ENCODE data around the gene CCDC80.

Gene CCDC80, protein sequence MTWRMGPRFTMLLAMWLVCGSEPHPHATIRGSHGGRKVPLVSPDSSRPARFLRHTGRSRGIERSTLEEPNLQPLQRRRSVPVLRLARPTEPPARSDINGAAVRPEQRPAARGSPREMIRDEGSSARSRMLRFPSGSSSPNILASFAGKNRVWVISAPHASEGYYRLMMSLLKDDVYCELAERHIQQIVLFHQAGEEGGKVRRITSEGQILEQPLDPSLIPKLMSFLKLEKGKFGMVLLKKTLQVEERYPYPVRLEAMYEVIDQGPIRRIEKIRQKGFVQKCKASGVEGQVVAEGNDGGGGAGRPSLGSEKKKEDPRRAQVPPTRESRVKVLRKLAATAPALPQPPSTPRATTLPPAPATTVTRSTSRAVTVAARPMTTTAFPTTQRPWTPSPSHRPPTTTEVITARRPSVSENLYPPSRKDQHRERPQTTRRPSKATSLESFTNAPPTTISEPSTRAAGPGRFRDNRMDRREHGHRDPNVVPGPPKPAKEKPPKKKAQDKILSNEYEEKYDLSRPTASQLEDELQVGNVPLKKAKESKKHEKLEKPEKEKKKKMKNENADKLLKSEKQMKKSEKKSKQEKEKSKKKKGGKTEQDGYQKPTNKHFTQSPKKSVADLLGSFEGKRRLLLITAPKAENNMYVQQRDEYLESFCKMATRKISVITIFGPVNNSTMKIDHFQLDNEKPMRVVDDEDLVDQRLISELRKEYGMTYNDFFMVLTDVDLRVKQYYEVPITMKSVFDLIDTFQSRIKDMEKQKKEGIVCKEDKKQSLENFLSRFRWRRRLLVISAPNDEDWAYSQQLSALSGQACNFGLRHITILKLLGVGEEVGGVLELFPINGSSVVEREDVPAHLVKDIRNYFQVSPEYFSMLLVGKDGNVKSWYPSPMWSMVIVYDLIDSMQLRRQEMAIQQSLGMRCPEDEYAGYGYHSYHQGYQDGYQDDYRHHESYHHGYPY

DNA sequence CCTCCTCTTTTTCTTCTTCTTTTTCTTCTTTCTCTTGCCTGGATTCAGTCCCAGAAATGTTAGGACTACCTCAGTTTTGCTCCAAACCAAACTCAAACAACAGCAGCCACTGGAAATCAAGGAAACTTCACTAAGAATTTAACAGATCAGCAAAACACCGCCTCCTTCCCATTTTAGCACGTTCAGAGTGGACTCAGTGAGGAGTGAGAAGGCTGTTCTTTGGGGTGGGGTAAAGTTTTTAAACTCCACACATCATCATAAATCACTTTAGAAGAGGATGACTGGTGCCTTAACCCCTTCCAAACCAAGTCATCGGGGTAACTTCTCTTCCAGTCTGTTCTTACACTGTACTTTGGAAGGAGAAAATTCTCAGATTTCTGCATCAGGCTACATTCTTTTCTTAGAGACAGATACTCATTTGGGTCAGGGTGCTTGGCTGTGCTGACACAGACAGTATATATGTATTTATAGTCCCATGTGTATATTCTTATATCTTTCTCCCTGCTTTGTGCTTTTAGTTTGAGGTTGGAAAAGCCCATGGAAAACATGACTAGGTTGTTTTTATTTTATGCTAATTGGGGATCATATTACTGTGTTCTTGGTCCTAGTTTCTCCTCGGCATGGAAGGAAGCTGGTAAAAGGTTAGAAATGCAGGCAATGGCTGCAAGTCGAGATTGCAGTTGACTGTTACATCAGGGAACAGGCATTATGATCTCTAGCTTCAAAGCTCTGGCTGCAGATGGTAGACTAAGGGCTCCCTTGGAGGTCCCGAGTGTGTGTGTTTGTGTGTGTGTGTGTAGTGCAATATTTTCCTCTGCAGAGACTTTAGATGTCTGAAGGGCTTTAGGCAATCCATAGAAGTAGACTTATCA lies at the start of gene CCDC80:
CCDC80 (minus strand) TSS at position 214 of the 872 bp plus-strand sequence. CDS start 1,238 bp downstream, outside the sequence.
- no peak for DNase-seq

GRCh38 chr3:112689989-112690388 lies 49.0 kb upstream of the CCDC80 start:
- no peak for DNase-seq

DNA sequence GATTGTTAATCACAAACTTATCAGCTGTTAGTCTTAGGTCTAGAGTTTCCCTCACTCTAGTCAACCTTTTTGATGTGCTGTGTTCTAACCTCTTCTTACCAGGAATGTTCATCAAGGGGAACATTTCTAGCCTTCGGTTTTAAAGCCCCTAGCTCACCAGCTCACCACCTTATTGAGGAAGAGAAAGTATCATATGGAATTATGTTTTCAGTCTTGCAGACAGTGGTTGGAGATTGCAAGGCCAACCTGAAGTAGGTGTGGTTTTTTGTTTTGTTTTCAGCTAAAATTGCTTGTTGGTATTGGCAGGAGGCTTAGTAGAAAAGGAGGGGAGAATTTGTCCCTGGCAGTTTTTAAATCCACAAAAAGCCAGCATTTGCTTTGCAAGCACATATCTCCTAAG lies 48.4 kb upstream of the CCDC80 start:
- no peak for DNase-seq

DNA sequence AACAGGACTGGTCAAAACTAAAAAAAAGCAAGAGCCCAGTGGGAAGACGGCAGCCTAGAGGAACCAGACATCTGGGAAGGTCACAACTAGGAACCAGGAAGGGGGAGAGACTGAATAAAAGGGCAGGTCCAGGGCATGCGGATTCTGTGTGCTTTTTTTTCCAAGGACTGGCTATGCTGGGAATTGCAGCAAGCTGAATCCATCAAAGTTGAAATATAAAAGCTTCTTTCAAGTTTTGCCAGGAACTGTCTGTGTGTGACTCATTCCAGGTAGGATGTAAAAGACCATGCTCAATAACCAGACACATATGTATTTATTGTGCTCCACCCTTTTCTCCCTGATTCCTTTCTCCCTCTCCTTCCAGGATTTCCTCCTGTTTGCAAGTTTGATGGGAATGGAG lies 47.9 kb upstream of the CCDC80 start:
- no peak for DNase-seq

- DNase-seq = no peak
These were observed 47.3 kb upstream of the CCDC80 start for GRCh38 chr3:112688085-112688769.

- no peak for DNase-seq
These were observed 46.7 kb upstream of the CCDC80 start for GRCh38 chr3:112687616-112688015.

DNA sequence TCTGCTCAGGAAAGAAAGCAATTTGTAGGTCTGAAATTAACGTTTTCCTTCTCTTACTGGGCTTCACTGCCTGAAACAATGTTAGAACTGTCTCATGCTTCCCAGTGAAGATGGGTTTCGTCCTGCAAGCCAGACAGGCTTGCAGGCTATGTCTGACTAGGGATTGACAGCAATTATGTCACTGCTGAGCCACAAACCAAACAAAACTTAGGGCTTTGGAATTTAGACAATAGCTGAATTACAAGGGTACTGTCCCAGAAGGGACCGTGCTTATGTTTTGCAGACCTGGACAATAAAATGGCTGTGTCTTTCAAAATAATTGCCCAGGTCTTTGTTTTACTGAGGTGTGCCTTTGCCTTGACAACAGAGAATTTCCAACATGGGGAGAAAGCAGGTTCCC lies 46.3 kb upstream of the CCDC80 start:
- no peak for DNase-seq

DNA sequence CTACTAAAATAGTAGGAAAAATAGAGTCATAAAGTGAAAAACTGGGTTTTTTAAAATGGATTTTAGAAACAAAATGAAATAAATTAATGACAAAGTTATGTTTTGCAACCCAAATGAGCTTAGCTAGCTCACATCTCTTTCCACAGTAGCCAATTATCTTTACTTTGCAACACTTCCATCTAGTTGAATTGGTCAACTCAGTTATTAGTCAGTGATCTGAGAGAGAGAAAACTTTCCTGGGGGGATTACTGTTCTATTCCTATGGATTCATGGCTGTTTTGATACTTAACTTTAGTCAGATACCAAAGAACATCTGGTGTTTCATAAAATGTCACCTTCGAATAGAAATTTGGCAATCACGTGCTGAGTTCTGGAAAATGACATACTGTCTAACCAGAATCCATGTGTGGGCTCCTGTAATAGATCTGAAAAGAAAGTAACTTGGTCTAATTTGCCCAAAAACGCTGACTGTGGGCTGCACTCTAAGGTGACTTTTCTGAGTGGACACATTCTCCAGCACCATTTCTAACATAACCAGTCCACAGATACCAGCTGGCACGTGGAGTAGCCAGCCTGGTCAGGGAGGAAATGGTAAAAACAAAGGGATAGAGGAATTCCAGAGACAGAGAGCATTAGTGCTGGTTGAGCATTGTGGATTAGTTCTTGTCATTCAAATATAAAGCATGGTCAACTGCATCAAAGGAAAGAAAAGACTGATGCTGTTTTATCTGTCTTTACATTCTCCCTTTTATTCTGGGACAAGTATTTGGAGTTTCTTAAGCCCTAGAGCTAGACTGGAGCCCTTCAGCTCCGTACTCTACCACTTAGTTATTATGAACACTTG lies 45.2 kb upstream of the CCDC80 start:
- no peak for DNase-seq

- DNase-seq = no peak
These were observed 44.5 kb upstream of the CCDC80 start for GRCh38 chr3:112685420-112685819.

DNA sequence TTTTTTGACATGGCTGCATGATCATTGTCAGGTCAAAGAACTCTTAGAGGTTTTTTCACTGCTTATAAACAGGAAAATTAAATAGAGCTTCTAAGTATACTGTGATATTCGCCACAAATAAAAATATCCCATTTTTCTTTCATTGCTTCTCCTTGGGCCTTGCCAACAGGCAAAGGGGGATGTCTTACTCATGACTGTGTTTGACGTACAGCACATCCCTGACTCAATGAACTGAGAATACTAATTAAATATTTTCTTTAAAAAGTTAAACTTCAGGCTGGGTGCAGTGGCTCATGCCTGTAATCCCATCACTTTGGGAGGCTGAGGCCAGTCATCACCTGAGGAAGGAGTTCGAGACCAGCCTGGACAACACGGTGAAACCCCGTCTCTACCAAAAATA lies 41.4 kb upstream of the CCDC80 start:
- DNase-seq = no peak

- DNase-seq = no peak
These were observed 40.9 kb upstream of the CCDC80 start for GRCh38 chr3:112681822-112682325.

- DNase-seq = peak; percentile 92 to 94
These were observed 35.8 kb upstream of the CCDC80 start for GRCh38 chr3:112676659-112677234.

DNA sequence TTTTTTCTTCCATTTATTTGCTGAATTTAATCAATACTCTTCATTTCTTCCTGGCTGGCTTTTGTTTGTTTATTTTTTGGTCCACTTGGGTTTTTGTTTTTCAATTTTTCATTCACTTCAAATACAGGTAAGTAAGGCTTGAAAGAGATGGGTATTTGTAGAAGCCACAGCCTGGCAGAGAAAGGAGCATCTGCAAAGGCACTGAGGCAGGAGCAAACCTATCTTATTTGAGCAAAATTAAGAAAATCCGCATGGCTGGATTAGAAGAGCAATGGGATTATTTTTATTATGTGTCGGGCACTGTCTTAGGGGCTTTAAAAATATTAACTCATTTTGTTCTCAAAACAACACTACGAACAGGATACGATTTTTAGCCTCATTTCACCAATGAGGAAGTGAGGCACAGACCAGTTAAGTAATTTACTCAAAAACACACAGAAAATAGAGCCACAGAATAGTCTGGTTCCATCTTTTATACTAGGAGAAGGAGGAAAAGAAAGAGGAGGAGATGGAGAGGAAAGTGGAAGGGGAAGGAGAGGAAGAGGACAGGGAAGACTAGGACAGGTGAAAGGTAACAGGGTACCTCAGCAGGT lies 35.1 kb upstream of the CCDC80 start:
- DNase-seq = no peak

GRCh38 chr3:112675349-112675748 lies 34.4 kb upstream of the CCDC80 start:
- no peak for DNase-seq

GRCh38 chr3:112672716-112673541 lies 32.0 kb upstream of the CCDC80 start:
- DNase-seq = no peak

- DNase-seq = no peak
These were observed 31.2 kb upstream of the CCDC80 start for GRCh38 chr3:112671930-112672715.

DNA sequence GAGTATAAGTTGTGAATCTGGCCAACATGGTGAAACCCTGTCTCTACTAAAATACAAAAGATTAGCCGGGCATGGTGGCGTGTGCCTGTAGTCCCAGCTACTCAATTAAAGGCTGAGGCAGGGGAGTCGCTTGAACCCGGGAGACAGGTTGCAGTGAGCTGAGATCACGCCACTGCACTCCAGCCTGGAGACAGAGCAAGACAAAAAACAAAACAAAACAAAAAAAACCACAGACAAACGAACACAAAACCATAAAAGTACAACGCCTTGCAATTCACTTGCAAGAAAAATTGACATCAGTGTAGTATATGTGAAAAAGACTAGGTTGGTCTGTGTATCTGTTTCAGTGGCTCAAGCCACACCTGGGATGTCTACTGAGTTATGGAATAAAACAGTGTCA lies 29.9 kb upstream of the CCDC80 start:
- no peak for DNase-seq

DNA sequence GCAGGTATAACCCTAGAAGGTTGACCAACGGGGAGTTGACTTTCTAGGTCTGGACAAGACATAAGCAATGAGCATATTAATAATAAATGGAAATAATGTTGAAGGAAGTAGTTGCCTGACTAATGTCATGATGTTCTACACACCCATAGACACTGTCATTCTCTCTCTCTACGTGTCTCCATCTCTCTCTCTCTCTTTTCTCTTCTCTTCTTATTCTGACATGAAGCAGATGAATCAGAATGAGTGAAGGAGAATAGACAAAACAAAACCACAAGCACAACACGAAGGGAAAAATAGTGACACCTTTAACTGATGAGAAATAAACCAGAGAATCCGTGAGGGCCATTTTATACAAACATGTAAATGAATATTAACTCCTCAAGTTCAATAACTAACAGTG lies 26.7 kb upstream of the CCDC80 start:
- DNase-seq = no peak
